Endodermal cell (in vitro differentiated cells): ENCODE data around the gene TBC1D22B. TPM values are rescaled to one million over a fixed set of nuclear protein-coding genes. Genes with fewer than 3 reads are reported as not detected.

Experiments
- DNase-seq: peaks from one replicate; pipeline ENCODE4 v3.0.0-alpha.2; 2017
- H3K27ac ChIP-seq: 2 replicates; pipeline ENCODE4 v1.5.1; 2013; ENCODE audit warnings: mild to moderate bottlenecking, low read depth, low read length, moderate library complexity
- H3K27me3 ChIP-seq: 2 replicates; pipeline ENCODE4 v1.6.1; 2013; ENCODE audit warnings: mild to moderate bottlenecking, low read length, moderate library complexity; ENCODE audit not compliant: insufficient read depth, control insufficient read depth, poor library complexity, severe bottlenecking
- H3K36me3 ChIP-seq: 2 replicates; pipeline ENCODE4 v1.7.0; 2013; ENCODE audit warnings: mild to moderate bottlenecking, low read length, moderate library complexity; ENCODE audit not compliant: control insufficient read depth, insufficient read depth
- H3K4me1 ChIP-seq: one replicate; pipeline ENCODE4 v1.7.0; 2013; ENCODE audit warnings: low read length; ENCODE audit not compliant: control insufficient read depth, insufficient read depth
- H3K4me3 ChIP-seq: 2 replicates; pipeline ENCODE4 v1.5.1; 2013; ENCODE audit warnings: mild to moderate bottlenecking, low read length, moderate library complexity
- H3K9ac ChIP-seq: 2 replicates; pipeline ENCODE4 v1.6.1; 2013; ENCODE audit warnings: mild to moderate bottlenecking, low read length, moderate library complexity; ENCODE audit not compliant: poor library complexity, severe bottlenecking; ENCODE audit errors: extremely low read depth
- H3K9me3 ChIP-seq: 2 replicates; pipeline ENCODE4 v1.6.1; 2013; ENCODE audit warnings: mild to moderate bottlenecking, low read length, moderate library complexity; ENCODE audit not compliant: control insufficient read depth
- H3K27ac Mint-ChIP-seq: 2 replicates; pipeline ENCODE4 v1.8.0; 2020; ENCODE audit warnings: mixed read lengths
- H3K27me3 Mint-ChIP-seq: 2 replicates; pipeline ENCODE4 v1.8.0; 2021; ENCODE audit warnings: mild to moderate bottlenecking, mixed read lengths; ENCODE audit not compliant: insufficient read depth
- H3K36me3 Mint-ChIP-seq: 2 replicates; pipeline ENCODE4 v1.8.0; 2020; ENCODE audit warnings: low read depth, mixed read lengths
- H3K4me1 Mint-ChIP-seq: 2 replicates; pipeline ENCODE4 v1.8.0; 2020; ENCODE audit warnings: mixed read lengths
- H3K4me3 Mint-ChIP-seq: 2 replicates; pipeline ENCODE4 v1.8.0; 2020; ENCODE audit warnings: mild to moderate bottlenecking, moderate library complexity, mixed read lengths
- H3K9me3 Mint-ChIP-seq: 2 replicates; pipeline ENCODE4 v1.8.0; 2020; ENCODE audit warnings: mild to moderate bottlenecking, mixed read lengths
- CTCF ChIP-seq: fragments of 200-600 bp; sonication (generic); conservative IDR thresholded peaks from 2 replicates; pipeline ENCODE4 v1.5.0; 2021; ENCODE audit warnings: antibody characterized with exemption, mild to moderate bottlenecking
- WGBS, 2 experiments: methylation state at CpG; one replicate each; pipeline versions ENCODE4 v1.1.5 to v1.1.7; 2013; ENCODE audit warnings: missing lambda C conversion rate in 2 of 2, mixed read lengths in 1 of 2; ENCODE audit not compliant: insufficient coverage in 1 of 2, insufficient read length in 1 of 2; 5-methylcytosine and 5-hydroxymethylcytosine counted together
- total RNA-seq, 2 donors: library from RNA; stranded (reverse); fragmentation: NEBNext Ultra II Directional in 1 of 2; extraction: Animal tissue kit (Norgen Biotek cat#: 25700) in 1 of 2; gene quantifications; 2 replicates in 1 of 2; 3 replicates in 1 of 2; pipeline ENCODE4 v1.2.1, GENCODE V29; 2021

The TBC1D22B gene
- total RNA-seq, 2 donors from 2014 or later = 13.8 to 20.1 TPM

GRCh38 chr6:37315157-37315515 is 57.6 kb downstream of the TBC1D22B start:
- no peak overlapping the region for H3K4me3 Mint-ChIP-seq

GRCh38 chr6:37316071-37316470 is 58.5 kb downstream of the TBC1D22B start:
- peaks cover 20% of the 10 kb centered on the region for H3K4me1 ChIP-seq
- 95 to 96% methylated on average over 7 of the region's 7 CpGs for WGBS, 2 experiments
- no peak overlapping the region for H3K27ac ChIP-seq
- H3K4me1 Mint-ChIP-seq = peaks cover 20% of the 10 kb centered on the region
- peaks cover 57% of the 10 kb centered on the region for H3K36me3 ChIP-seq
- no peak overlapping the region for H3K9ac ChIP-seq
- TF ChIP-seq CTCF = no peak
- H3K36me3 Mint-ChIP-seq = peaks cover 25% of the 10 kb centered on the region
- H3K27me3 Mint-ChIP-seq = no peaks in the 10 kb centered on the region
- H3K27me3 ChIP-seq = no peaks in the 10 kb centered on the region
- H3K9me3 Mint-ChIP-seq = no peaks in the 10 kb centered on the region
- DNase-seq = no peak
- H3K27ac Mint-ChIP-seq = no peak overlapping the region
- H3K4me3 Mint-ChIP-seq = no peak overlapping the region
- H3K9me3 ChIP-seq = no peaks in the 10 kb centered on the region
- no peak overlapping the region for H3K4me3 ChIP-seq

More at GRCh38 chr6:37315157-37315515, 57.6 kb downstream of the TBC1D22B start:
- H3K36me3 Mint-ChIP-seq = peaks cover 25% of the 10 kb centered on the region
- Histone ChIP-seq H3K9ac (no peak overlapping the region), H3K27me3 (no peaks in the 10 kb centered on the region), H3K4me1 (peaks cover 15% of the 10 kb centered on the region), H3K36me3 (peaks cover 52% of the 10 kb centered on the region), H3K4me3 (no peak overlapping the region), H3K27ac (no peak overlapping the region), H3K9me3 (no peaks in the 10 kb centered on the region)
- no peak for DNase-seq
- H3K27me3 Mint-ChIP-seq = no peaks in the 10 kb centered on the region
- no peak for TF ChIP-seq CTCF
- WGBS, 2 experiments = 87 to 92% methylated on average over 5 to 7 of the region's 7 CpGs
- peaks cover 22% of the 10 kb centered on the region for H3K4me1 Mint-ChIP-seq
- no peak overlapping the region for H3K27ac Mint-ChIP-seq
- H3K9me3 Mint-ChIP-seq = no peaks in the 10 kb centered on the region

DNA sequence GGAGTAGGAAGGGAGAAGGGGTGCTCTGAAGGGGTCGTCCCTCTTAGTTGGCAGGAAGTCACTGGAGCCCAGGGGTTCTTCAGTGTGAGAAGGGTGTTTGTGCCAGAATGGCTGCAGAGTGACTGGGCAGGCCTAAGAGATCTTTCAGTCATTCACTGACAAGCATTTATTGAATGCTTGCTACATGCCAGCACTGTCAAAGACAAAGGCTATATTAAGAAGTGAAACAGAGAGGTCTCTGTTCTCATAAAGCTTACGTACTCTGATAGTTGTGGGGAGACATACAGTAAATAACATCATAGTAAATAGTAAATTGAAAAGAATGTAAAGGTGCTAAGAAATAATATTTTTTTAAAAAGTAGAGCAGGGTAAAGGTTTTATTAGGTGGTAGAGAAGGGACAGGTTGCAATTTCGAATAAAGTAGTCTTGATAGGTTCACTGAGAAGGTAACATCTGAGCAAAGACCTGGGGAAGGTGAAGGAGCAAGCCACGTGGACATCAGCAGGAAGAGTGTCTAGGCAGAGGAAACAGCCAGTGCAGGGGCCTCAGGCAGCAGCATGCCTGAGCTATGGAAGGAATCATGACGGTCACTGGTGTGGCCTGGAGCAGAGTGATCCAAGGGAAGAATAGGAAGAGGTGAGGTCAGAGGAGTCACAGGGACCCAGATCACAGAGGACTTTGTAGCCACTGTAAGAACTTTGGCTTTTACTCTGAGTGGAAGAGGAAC is 59.9 kb downstream of the TBC1D22B start:
- TF ChIP-seq CTCF = no peak
- no peak for DNase-seq
- Histone ChIP-seq H3K4me3 (no peak overlapping the region), H3K9ac (no peak overlapping the region), H3K27ac (no peak overlapping the region), H3K27me3 (no peaks in the 10 kb centered on the region), H3K4me1 (peaks cover 15% of the 10 kb centered on the region), H3K9me3 (no peaks in the 10 kb centered on the region), H3K36me3 (peaks cover 71% of the 10 kb centered on the region)
- H3K4me3 Mint-ChIP-seq = no peak overlapping the region
- H3K4me1 Mint-ChIP-seq = peaks cover 14% of the 10 kb centered on the region
- peaks cover 25% of the 10 kb centered on the region for H3K36me3 Mint-ChIP-seq
- H3K27ac Mint-ChIP-seq = no peak overlapping the region
- WGBS, 2 experiments = 88 to 94% methylated on average over 3 to 5 of the region's 5 CpGs
- H3K9me3 Mint-ChIP-seq = no peaks in the 10 kb centered on the region
- H3K27me3 Mint-ChIP-seq = no peaks in the 10 kb centered on the region
